Heart left ventricle (tissue), 16 donors: ENCODE data around the gene VAMP1. TPM values are rescaled to one million over a fixed set of nuclear protein-coding genes. Genes with fewer than 3 reads are reported as not detected.
"Not testable (repeated sequence)": the region's sequence is repeated elsewhere in the genome, so short reads cannot be mapped to it uniquely, and the experiment has no call there.

Experiments
- ATAC-seq, 4 donors: fragments of 200-7000 bp; cut with Tn5 transposase; one replicate each; pipeline ENCODE4 v1.9.1; 2020 to 2022; ENCODE audit warnings: moderate library complexity in 4 of 4, mild to moderate bottlenecking in 3 of 4, moderate number of reproducible peaks in 1 of 4
- DNase-seq, 5 donors: peaks; one replicate each; pipeline ENCODE4 v3.0.0-alpha.2; 2020
- H3K27ac ChIP-seq, 12 donors: fragments of 200-600 bp; sonication (generic) in 4 of 12; one replicate each; pipeline versions ENCODE4 v1.5.0 to v1.8.0; 2016 to 2022; ENCODE audit warnings: mild to moderate bottlenecking in 2 of 12
- H3K27me3 ChIP-seq, 9 donors: fragments of 200-600 bp; sonication (generic) in 2 of 9; one replicate each; pipeline versions ENCODE4 v1.5.1 to v1.8.0; 2016 to 2022; ENCODE audit warnings: mild to moderate bottlenecking in 3 of 9
- H3K36me3 ChIP-seq, 9 donors: fragments of 200-600 bp; sonication (generic) in 2 of 9; one replicate each; pipeline versions ENCODE4 v1.5.0 to v1.8.0; 2018 to 2022; ENCODE audit warnings: mild to moderate bottlenecking in 2 of 9
- H3K4me1 ChIP-seq, 12 donors: fragments of 200-600 bp; sonication (generic) in 4 of 12; one replicate each; pipeline versions ENCODE4 v1.5.0 to v1.8.0; 2016 to 2022; ENCODE audit warnings: mild to moderate bottlenecking in 3 of 12
- H3K4me3 ChIP-seq, 12 donors: fragments of 200-600 bp; sonication (generic) in 4 of 12; one replicate each; pipeline versions ENCODE4 v1.5.0 to v1.8.0; 2017 to 2022; ENCODE audit warnings: mild to moderate bottlenecking in 9 of 12, moderate library complexity in 4 of 12
- H3K9me3 ChIP-seq, 12 donors: fragments of 200-600 bp; sonication (generic) in 4 of 12; one replicate each; pipeline versions ENCODE4 v1.5.0 to v1.8.0; 2016 to 2022; ENCODE audit warnings: mild to moderate bottlenecking in 1 of 12
- CTCF ChIP-seq, 12 donors: fragments of 200-600 bp; sonication (generic) in 4 of 12; IDR thresholded peaks; one replicate each; pipeline versions ENCODE4 v1.5.0 to v1.8.0; 2018 to 2022; ENCODE audit warnings: antibody characterized with exemption in 12 of 12, mild to moderate bottlenecking in 5 of 12
- POLR2A ChIP-seq, 2 donors: fragments of 450-650 bp; IDR thresholded peaks; one replicate each; pipeline ENCODE4 v1.6.1; 2017; ENCODE audit warnings: antibody characterized with exemption in 2 of 2, mild to moderate bottlenecking in 2 of 2, moderate library complexity in 2 of 2
- WGBS, 4 donors: extraction: QIAGEN DNeasy Blood & Tissue Kit in 2 of 4; methylation state at CpG; one replicate each; pipeline versions ENCODE4 v1.1.5 to v1.1.7; 2013 to 2018; 5-methylcytosine and 5-hydroxymethylcytosine counted together
- intact Hi-C, 10 donors: fragments of 100-400 bp; cut with DNase I; formaldehyde crosslinking; loops; one replicate each; pipeline versions ENCODE4 v1.11.1 to v1.14.2; 2022
- polyA plus RNA-seq, 2 donors: library from polyadenylated mRNA; stranded (reverse); fragments of 200-250 nt; gene quantifications; one replicate each; pipeline ENCODE4 v1.2.3, GENCODE V29; 2013
- total RNA-seq, 9 donors: library from RNA; depleted of rRNA in 2 of 9; stranded (reverse); fragments of >200 nt in 2 of 9; fragmentation: NEBNext Ultra II Directional in 3 of 9; extraction: Animal tissue kit (Norgen Biotek cat#: 25700) in 3 of 9; gene quantifications; one replicate each; pipeline versions ENCODE4 v1.1.0 to v1.2.4, GENCODE V29; 2016 to 2023
- donor health status: ischemic (EF 13 %, LVEDD 7.1; RV severe dilation, severe dysfunction).
- donor health status: healthy with polysubstance abuse.
- donor health status: DM: no; HTN: yes; CAD: no.
- donor health status: DM: no; HTN: no; CAD: no.
- donor health status: ischemic (EF 25% LVEDD 6.9; RV normal size, moderate dysfunction).
- donor health status: ischemic (EF 25% LVEDD 5.7; RV mildly dilated, moderate dysfunction).
- donor health status: healthy.
- donor health status: DM: yes; HTN: yes; CAD: no.
- donor health status: ischemic (EF 35%, LVEDD 5.7; RV mildly dilated, moderate dysfunction).
- donor health status: nonischemic (EF 11% LVEDD 7.7; RV severe dilation, severe dysfunction).
- donor health status: DM: yes; HTN: yes; CAD: no.
- donor health status: PGD.
- donor health status: ischemic (EF 29% LVEDD 5.4; RV normal size, mild dysfunction).
- donor health status: nonischemic (EF 23%, LVEDD 6.1; RV moderate dilation, normal function).

The VAMP1 gene
- total and polyA plus RNA-seq, 11 donors, result 2.1 to 8.3 (median 3.4) TPM

- H3K4me1 ChIP-seq, result peaks cover 0 to 9% (median 0%) of the 10 kb centered on the region in 12 donors
- H3K9me3 ChIP-seq, result no peaks in the 10 kb centered on the region
- intact Hi-C loops, result no loop called here
- DNase-seq, result no peak
- peaks cover 0 to 63% (median 36%) of the 10 kb centered on the region in 9 donors for H3K36me3 ChIP-seq
- ATAC-seq, result no peak
- peak overlapping the region in 4 of 12 donors; percentile 20 to 43 (median 24) for H3K27ac ChIP-seq
- WGBS, 4 donors, result 73 to 76% (median 75%) methylated on average over 12 of the region's 12 CpGs
- no peak overlapping the region for H3K4me3 ChIP-seq
- no peak for TF ChIP-seq POLR2A (IDR thresholded peaks at IDR 0.05)
- no peak for TF ChIP-seq CTCF (IDR thresholded peaks at IDR 0.05)
- no peaks in the 10 kb centered on the region for H3K27me3 ChIP-seq
Measured at GRCh38 chr12:6507102-6507998, 36.9 kb upstream of the VAMP1 start.

- TF ChIP-seq CTCF (IDR thresholded peaks at IDR 0.05) (no peak), POLR2A (IDR thresholded peaks at IDR 0.05) (no peak)
- no peak overlapping the region for H3K27ac ChIP-seq
- no peaks in the 10 kb centered on the region for H3K27me3 ChIP-seq
- ATAC-seq (no peak), DNase-seq (no peak)
- no peak overlapping the region for H3K4me3 ChIP-seq
- no peaks in the 10 kb centered on the region for H3K9me3 ChIP-seq
- 80 to 96% (median 93%) methylated on average over 2 of the region's 2 CpGs for WGBS, 4 donors
- H3K4me1 ChIP-seq, result peaks cover 0 to 5% (median 0%) of the 10 kb centered on the region in 12 donors
- peaks cover 2 to 84% (median 38%) of the 10 kb centered on the region in 9 donors for H3K36me3 ChIP-seq
- intact Hi-C loops, result no loop called here
Measured at GRCh38 chr12:6500466-6500865, 30.0 kb upstream of the VAMP1 start.

- 76 to 93% (median 78%) methylated on average over 3 of the region's 3 CpGs for WGBS, 4 donors
- ATAC-seq, H3K27ac ChIP-seq, DNase-seq, H3K4me3 ChIP-seq, H3K27me3 ChIP-seq, H3K9me3 ChIP-seq, intact Hi-C loops: not testable (repeated sequence)
- H3K4me1 ChIP-seq, result peaks cover 0 to 23% (median 15%) of the 10 kb centered on the region in 12 donors
- H3K36me3 ChIP-seq, result peaks cover 2 to 65% (median 35%) of the 10 kb centered on the region in 9 donors
Measured at GRCh38 chr12:6497291-6497690, 26.8 kb upstream of the VAMP1 start.

GRCh38 chr12:6494968-6495367 is 24.5 kb upstream of the VAMP1 start:
- intact Hi-C loops, result loop anchor here in 5 of 10 donors (5.0 kb wide), 1 partner anchor 37 kb away; the partner anchor contains the start of gene GAPDH (in 5 of the 5)
- no peak for TF ChIP-seq POLR2A (IDR thresholded peaks at IDR 0.05)
- Histone ChIP-seq H3K27ac (peak overlapping the region in 1 of 12 donors; percentile 99), H3K4me3 (peak overlapping the region in 8 of 12 donors; percentile 61 to 94 (median 91)), H3K4me1 (peaks cover 0 to 30% (median 20%) of the 10 kb centered on the region in 12 donors), H3K36me3 (peaks cover 2 to 64% (median 46%) of the 10 kb centered on the region in 9 donors), H3K27me3 (no peaks in the 10 kb centered on the region), H3K9me3 (no peaks in the 10 kb centered on the region)
- ATAC-seq (no peak), DNase-seq (no peak)
- WGBS, 4 donors, result 69 to 92% (median 75%) methylated on average over 1 of the region's 1 CpG

- Histone ChIP-seq H3K27ac (peak overlapping the region in 9 of 12 donors; percentile 91 to 99 (median 97)), H3K4me3 (peak overlapping the region; percentile 28 to 94 (median 82)), H3K36me3 (peaks cover 1 to 58% (median 43%) of the 10 kb centered on the region in 9 donors), H3K27me3 (no peaks in the 10 kb centered on the region), H3K4me1 (peaks cover 0 to 30% (median 20%) of the 10 kb centered on the region in 12 donors), H3K9me3 (no peaks in the 10 kb centered on the region)
- WGBS, 4 donors, result 1 to 3% (median 2%) methylated on average over 14 of the region's 14 CpGs
- TF ChIP-seq POLR2A (IDR thresholded peaks at IDR 0.05) (no peak), CTCF (IDR thresholded peaks at IDR 0.05) (no peak)
- intact Hi-C loops, result loop anchor here in 5 of 10 donors (5.0 kb wide), 1 partner anchor 38 kb away; the partner anchor contains the start of gene GAPDH (in 5 of the 5)
- ATAC-seq (no peak), DNase-seq (no peak)
Measured at GRCh38 chr12:6494258-6494743, 23.8 kb upstream of the VAMP1 start.
